ENCODE results near the gene AIF1L. TPM values are rescaled to one million over a fixed set of nuclear protein-coding genes. Genes with fewer than 3 reads are reported as not detected.
"Not testable (repeated sequence)": the region's sequence is repeated elsewhere in the genome, so short reads cannot be mapped to it uniquely, and the experiment has no call there.

Gene AIF1L
- polyA plus RNA-seq, 1 experiment = 0.31 TPM

GRCh38 chr9:131114084-131114535, 17.8 kb downstream of the AIF1L start:
- POLR2A ChIA-PET = no interaction called here
- DNase-seq (ENCODE audit: low read depth, low spot score) = no peak
- H3K9me3 ChIP-seq (ENCODE audit: control insufficient read depth, insufficient read depth, low read length) = no peaks in the 10 kb centered on the region; the same call in 1 of the 2 replicates
- peaks cover 10% of the 10 kb centered on the region for H3K27me3 ChIP-seq (ENCODE audit: control insufficient read depth, insufficient read depth, low read length)
- CTCF ChIA-PET = interaction anchor here (0.6 to 1.0 kb wide), 3 partner anchors 17 to 68 kb away, joined by 3 to 6 read pairs (median 4); no protein-coding TSS in a partner anchor
- H3K4me3 ChIP-seq (ENCODE audit: low read depth, low read length) = no peak overlapping the region
- no peak for TF ChIP-seq CTCF (IDR thresholded peaks at IDR 0.05; ENCODE audit: low read depth, low read length)
- H3K27ac ChIP-seq (ENCODE audit: low read depth, low read length) = no peak overlapping the region

- CTCF ChIA-PET; H3K9me3 ChIP-seq (ENCODE audit: control insufficient read depth, insufficient read depth, low read length); H3K27ac ChIP-seq (ENCODE audit: low read depth, low read length); H3K4me3 ChIP-seq (ENCODE audit: low read depth, low read length); H3K27me3 ChIP-seq (ENCODE audit: control insufficient read depth, insufficient read depth, low read length); DNase-seq (ENCODE audit: low read depth, low spot score): not testable (repeated sequence)
- POLR2A ChIA-PET = interaction anchor here (1.3 kb wide), 1 partner anchor 10 kb away, joined by 5 read pairs; the partner anchor contains the start of gene NUP214
Measured at GRCh38 chr9:131115360-131115742, 19.0 kb downstream of the AIF1L start.

GRCh38 chr9:131116281-131117120, 20.2 kb downstream of the AIF1L start:
- no peak for TF ChIP-seq CTCF (IDR thresholded peaks at IDR 0.05; ENCODE audit: low read depth, low read length)
- Histone ChIP-seq H3K9me3 (ENCODE audit: control insufficient read depth, insufficient read depth, low read length) (no peaks in the 10 kb centered on the region; the same call in 1 of the 2 replicates), H3K27ac (ENCODE audit: low read depth, low read length) (no peak overlapping the region), H3K27me3 (ENCODE audit: control insufficient read depth, insufficient read depth, low read length) (peaks cover 10% of the 10 kb centered on the region), H3K4me3 (ENCODE audit: low read depth, low read length) (no peak overlapping the region)
- ChIA-PET CTCF (interaction anchor here (0.6 kb wide), 1 partner anchor 97 kb away, joined by 4 read pairs; no protein-coding TSS in a partner anchor), POLR2A (interaction anchor here (1.3 kb wide), 1 partner anchor 9 kb away, joined by 5 read pairs; the partner anchor contains the start of gene NUP214)
- no peak for DNase-seq (ENCODE audit: low read depth, low spot score)

GRCh38 chr9:131117121-131117761, 20.9 kb downstream of the AIF1L start:
- peaks cover 12% of the 10 kb centered on the region for H3K27me3 ChIP-seq (ENCODE audit: control insufficient read depth, insufficient read depth, low read length)
- ChIA-PET CTCF (interaction anchor here (0.6 kb wide), 1 partner anchor 96 kb away, joined by 4 read pairs; no protein-coding TSS in a partner anchor), POLR2A (no interaction called here)
- no peak overlapping the region for H3K27ac ChIP-seq (ENCODE audit: low read depth, low read length)
- H3K4me3 ChIP-seq (ENCODE audit: low read depth, low read length) = no peak overlapping the region
- no peak for TF ChIP-seq CTCF (IDR thresholded peaks at IDR 0.05; ENCODE audit: low read depth, low read length)
- DNase-seq (ENCODE audit: low read depth, low spot score) = no peak
- H3K9me3 ChIP-seq (ENCODE audit: control insufficient read depth, insufficient read depth, low read length) = no peaks in the 10 kb centered on the region; the same call in 1 of the 2 replicates

- CTCF ChIA-PET = no interaction called here
- POLR2A ChIA-PET = no interaction called here
Measured at GRCh38 chr9:131117762-131118145, 21.4 kb downstream of the AIF1L start.

More at GRCh38 chr9:131117762-131118145, 21.4 kb downstream of the AIF1L start:
- peaks cover 12% of the 10 kb centered on the region for H3K27me3 ChIP-seq (ENCODE audit: control insufficient read depth, insufficient read depth, low read length)
- no peak for TF ChIP-seq CTCF (IDR thresholded peaks at IDR 0.05; ENCODE audit: low read depth, low read length)
- H3K9me3 ChIP-seq (ENCODE audit: control insufficient read depth, insufficient read depth, low read length) = no peaks in the 10 kb centered on the region; the same call in 1 of the 2 replicates
- no peak overlapping the region for H3K4me3 ChIP-seq (ENCODE audit: low read depth, low read length)
- H3K27ac ChIP-seq (ENCODE audit: low read depth, low read length) = no peak overlapping the region
- DNase-seq (ENCODE audit: low read depth, low spot score) = no peak

Data from AG04450 (cell line).